22Rv1 (cell line): Measurements from ENCODE around the gene PISD.

Experiments used
- H3K27ac ChIP-seq: fragments of 450-650 bp; 2 replicates; pipeline ENCODE4 v1.5.1; 2017
- CTCF ChIP-seq: fragments of 450-650 bp; IDR thresholded peaks from 2 replicates; pipeline ENCODE4 v1.5.1; 2017; ENCODE audit warnings: mild to moderate bottlenecking
- ZFX ChIP-seq: fragments of 450-650 bp; IDR thresholded peaks from 2 replicates; pipeline ENCODE4 v1.6.1; 2017; ENCODE audit warnings: antibody characterized with exemption, borderline replicate concordance

PISD gene

DNA sequence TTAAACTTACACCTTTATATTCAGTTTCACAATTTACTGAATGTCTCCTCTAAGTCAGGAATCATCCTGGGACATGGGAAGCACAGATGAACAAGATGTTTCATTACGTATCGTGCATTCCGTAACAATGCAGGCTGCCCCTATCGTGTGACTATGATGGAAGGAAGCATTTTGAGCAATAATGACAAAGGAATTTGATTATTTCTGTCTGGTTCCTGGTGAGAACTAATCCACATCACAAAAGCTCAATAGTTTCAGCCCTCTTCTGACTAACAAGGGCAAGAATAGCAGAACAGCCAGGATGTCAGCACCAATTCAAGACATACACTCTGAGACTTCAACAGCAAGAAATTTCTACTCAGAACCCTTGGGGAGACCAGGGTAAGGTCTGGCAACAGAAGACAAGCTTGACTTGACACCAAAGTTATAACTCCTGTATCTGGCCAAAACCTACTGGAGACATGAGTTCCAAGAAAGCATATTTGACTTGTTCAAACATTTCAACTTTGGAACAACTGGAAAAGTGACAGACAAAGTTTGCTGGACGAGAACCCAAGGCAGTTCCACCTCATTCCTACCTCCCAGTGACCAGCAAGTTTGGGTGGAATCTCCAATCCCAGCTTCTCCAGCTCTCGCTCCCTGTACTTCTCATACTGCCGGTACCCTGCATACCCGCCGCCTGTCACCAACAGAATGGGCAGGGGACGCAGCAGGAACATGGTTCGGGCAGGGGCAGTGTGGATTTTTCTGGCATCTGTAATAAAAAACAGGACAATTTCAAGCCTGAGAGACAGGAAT, 14.3 kb downstream of the PISD start:
- no peak overlapping the region for H3K27ac ChIP-seq
- TF ChIP-seq ZFX: no peak
- TF ChIP-seq CTCF: no peak

- H3K27ac ChIP-seq: no peak overlapping the region
- TF ChIP-seq CTCF (no peak), ZFX (no peak)
Measured at GRCh38 chr22:31647066-31647465, 14.9 kb downstream of the PISD start.

GRCh38 chr22:31646186-31647019, 15.6 kb downstream of the PISD start:
- no peak for TF ChIP-seq ZFX
- TF ChIP-seq CTCF: no peak
- no peak overlapping the region for H3K27ac ChIP-seq

GRCh38 chr22:31639436-31640039, 22.5 kb downstream of the PISD start:
- no peak for TF ChIP-seq ZFX
- TF ChIP-seq CTCF: no peak
- H3K27ac ChIP-seq: no peak overlapping the region

GRCh38 chr22:31637891-31638618, 24.0 kb downstream of the PISD start:
- no peak overlapping the region for H3K27ac ChIP-seq

GRCh38 chr22:31637447-31637890, 24.5 kb downstream of the PISD start:
- no peak overlapping the region for H3K27ac ChIP-seq
- TF ChIP-seq ZFX: no peak
- TF ChIP-seq CTCF: no peak

More at GRCh38 chr22:31637891-31638618, 24.0 kb downstream of the PISD start:
- TF ChIP-seq CTCF (no peak), ZFX (no peak)
